GM19372 (cell line): Measurements from ENCODE around the gene WDFY2.

Source experiments
- ATAC-seq: cut with Tn5 transposase; IDR thresholded peaks from one replicate; pipeline ENCODE4 v1.9.1; 2021; ENCODE audit warnings: mild to moderate bottlenecking, low read depth, moderate library complexity; ENCODE audit not compliant: unreplicated experiment

The WDFY2 gene

GRCh38 chr13:51729866-51730553 lies 145.7 kb downstream of the WDFY2 start:
- ATAC-seq, result no peak

GRCh38 chr13:51730927-51731326 lies 146.7 kb downstream of the WDFY2 start:
- ATAC-seq, result no peak

- ATAC-seq, result no peak
These were observed 147.5 kb downstream of the WDFY2 start for GRCh38 chr13:51731759-51732158.

GRCh38 chr13:51733374-51734298 lies 149.4 kb downstream of the WDFY2 start:
- ATAC-seq, result no peak

- ATAC-seq, result no peak
These were observed 150.5 kb downstream of the WDFY2 start for GRCh38 chr13:51734786-51735185.

GRCh38 chr13:51737609-51738008 lies 153.3 kb downstream of the WDFY2 start:
- no peak for ATAC-seq

GRCh38 chr13:51738226-51738905 lies 154.1 kb downstream of the WDFY2 start:
- ATAC-seq, result no peak

- ATAC-seq, result no peak
These were observed 154.9 kb downstream of the WDFY2 start for GRCh38 chr13:51739027-51739764.

GRCh38 chr13:51740698-51741097 lies 156.4 kb downstream of the WDFY2 start:
- ATAC-seq, result no peak

- no peak for ATAC-seq
These were observed 157.8 kb downstream of the WDFY2 start for GRCh38 chr13:51742031-51742430.

GRCh38 chr13:51742611-51743010 lies 158.3 kb downstream of the WDFY2 start:
- no peak for ATAC-seq

- no peak for ATAC-seq
These were observed 161.0 kb downstream of the WDFY2 start for GRCh38 chr13:51745243-51745642.

GRCh38 chr13:51746802-51747201 lies 162.5 kb downstream of the WDFY2 start:
- no peak for ATAC-seq

GRCh38 chr13:51747438-51748434 lies 163.5 kb downstream of the WDFY2 start:
- ATAC-seq, result no peak

GRCh38 chr13:51756651-51757050 lies 172.4 kb downstream of the WDFY2 start:
- ATAC-seq, result no peak

- no peak for ATAC-seq
These were observed 174.4 kb downstream of the WDFY2 start for GRCh38 chr13:51758691-51759090.

GRCh38 chr13:51759240-51759639 lies 175.0 kb downstream of the WDFY2 start:
- no peak for ATAC-seq

- ATAC-seq, result no peak
These were observed 176.3 kb downstream of the WDFY2 start for GRCh38 chr13:51760592-51760991.

GRCh38 chr13:51761643-51762350 lies 177.5 kb downstream of the WDFY2 start:
- no peak for ATAC-seq
